GM23248 (cell line): ENCODE measurements around the gene MAP3K20.

Experiments
- EZH2 ChIP-seq: fragments of 200-600 bp; sonication (generic); IDR thresholded peaks from 2 replicates; pipeline ENCODE4 v1.6.1; 2018; ENCODE audit warnings: antibody characterized with exemption, mild to moderate bottlenecking; ENCODE audit not compliant: insufficient read depth, poor library complexity, severe bottlenecking
- EZH2phosphoT487 ChIP-seq: fragments of 200-600 bp; sonication (generic); IDR thresholded peaks from 2 replicates; pipeline ENCODE4 v1.6.1; 2018; ENCODE audit warnings: antibody characterized with exemption, moderate library complexity, mild to moderate bottlenecking, low read depth; ENCODE audit not compliant: insufficient read depth

- TF ChIP-seq EZH2 (no peak), EZH2phosphoT487 (no peak)
Measured at GRCh38 chr2:173034143-173034542, 41.5 kb upstream of the MAP3K20 start.
